ENCODE data around the gene GPER1. TPM values are rescaled to one million over a fixed set of nuclear protein-coding genes. Genes with fewer than 3 reads are reported as not detected.

The GPER1 gene
- total RNA-seq, 2 experiments from 2014 or later, result 0.13 TPM; not detected in 1

DNA sequence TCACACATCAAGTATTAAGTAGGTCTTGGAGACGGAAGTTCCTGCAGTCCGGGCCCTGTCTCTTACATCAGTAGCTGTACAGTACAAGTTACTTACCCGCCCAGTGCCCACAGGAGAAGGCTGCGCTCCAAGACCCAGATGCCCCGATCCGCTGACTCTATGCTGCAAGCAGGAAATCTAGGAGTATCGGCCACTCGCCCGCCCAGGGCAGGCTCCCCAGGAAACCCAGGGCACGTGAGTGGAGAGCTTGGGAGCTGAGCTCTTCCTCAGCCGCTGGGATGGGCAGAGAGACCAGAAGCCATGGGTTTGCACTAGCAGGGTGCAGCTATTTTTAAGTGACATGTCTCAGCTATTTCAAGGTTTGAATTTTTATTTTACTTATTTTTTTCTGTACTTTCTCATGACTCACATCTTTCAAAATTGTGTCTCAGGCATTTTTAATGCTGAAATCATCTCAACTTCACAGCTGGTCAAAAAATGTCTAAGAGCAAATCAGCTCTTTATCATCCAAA, 1.9 kb upstream of the GPER1 start:
- Mint-ChIP-seq H3K27me3 (ENCODE audit: low read depth) (no peaks in the 10 kb centered on the region), H3K27ac (no peak overlapping the region), H3K36me3 (ENCODE audit: low read depth) (no peaks in the 10 kb centered on the region), H3K4me3 (no peak overlapping the region), H3K9me3 (ENCODE audit: insufficient read depth) (no peaks in the 10 kb centered on the region), H3K4me1 (ENCODE audit: low read depth) (peaks cover 12% of the 10 kb centered on the region)
- DNase-seq, result no peak
- CTCF ChIA-PET, result interaction anchor here (0.6 to 2.2 kb wide), 23 partner anchors 11 to 269 kb away, joined by 3 to 20 read pairs (median 4); partner anchors contain the start of genes COX19 and ZFAND2A
- POLR2A ChIA-PET, result interaction anchor here (1.1 kb wide), 1 partner anchor 42 kb away, joined by 3 read pairs; no protein-coding TSS in a partner anchor
- no peak for ATAC-seq

DNA sequence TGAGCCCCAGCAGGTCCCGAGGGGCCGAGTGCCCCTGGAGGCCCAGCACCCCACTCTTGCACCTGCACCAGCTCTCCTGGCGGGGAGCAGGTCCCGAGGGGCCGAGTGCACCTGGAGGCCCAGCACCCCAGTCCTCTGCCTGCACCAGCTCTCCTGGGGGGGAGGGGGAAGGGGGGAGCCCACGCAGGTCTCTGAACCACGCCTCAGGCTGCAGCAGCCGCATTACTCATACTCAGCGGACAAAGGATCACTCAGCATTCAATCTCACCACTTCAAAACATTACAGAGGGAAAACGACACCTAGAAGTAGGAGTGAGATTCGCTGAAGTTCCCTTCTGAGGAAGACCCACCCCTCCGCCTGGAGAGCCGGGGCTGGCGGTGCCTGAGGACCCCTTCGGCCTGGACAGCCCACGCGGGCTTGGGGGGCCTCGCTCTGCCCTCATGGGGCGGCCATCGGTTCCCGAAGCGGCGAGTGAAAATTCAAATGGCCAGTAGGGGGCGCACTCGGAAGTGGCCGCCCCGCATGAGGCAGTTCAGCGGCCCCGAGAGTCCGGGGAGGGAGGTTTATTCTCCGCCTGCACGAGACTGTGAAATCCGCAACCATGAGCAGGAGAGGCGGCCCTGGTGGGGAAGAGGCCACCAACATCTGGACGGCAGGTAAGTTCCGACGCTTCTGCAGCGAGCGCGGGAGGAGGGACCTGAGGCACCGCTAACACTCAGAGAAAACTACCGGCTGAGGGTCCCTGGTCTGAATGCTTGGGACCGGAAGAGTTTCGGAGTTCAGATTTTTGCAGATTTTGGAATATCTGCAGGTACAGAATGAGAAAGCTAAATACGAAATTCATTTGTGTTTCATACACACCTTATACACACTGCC, 1.1 kb upstream of the GPER1 start:
- no peaks in the 10 kb centered on the region for H3K27me3 Mint-ChIP-seq (ENCODE audit: low read depth)
- POLR2A ChIA-PET, result interaction anchor here (1.1 kb wide), 1 partner anchor 43 kb away, joined by 3 read pairs; no protein-coding TSS in a partner anchor
- no peaks in the 10 kb centered on the region for H3K36me3 Mint-ChIP-seq (ENCODE audit: low read depth)
- ATAC-seq, result peak; percentile 93
- CTCF ChIA-PET, result interaction anchor here (0.6 to 2.2 kb wide), 29 partner anchors 11 to 270 kb away, joined by 3 to 20 read pairs (median 4); partner anchors contain the start of genes COX19 and ZFAND2A
- H3K4me3 Mint-ChIP-seq, result peak overlapping the region; percentile 65
- peak; percentile 82 for DNase-seq
- peaks cover 12% of the 10 kb centered on the region for H3K4me1 Mint-ChIP-seq (ENCODE audit: low read depth)
- H3K27ac Mint-ChIP-seq, result no peak overlapping the region
- no peaks in the 10 kb centered on the region for H3K9me3 Mint-ChIP-seq (ENCODE audit: insufficient read depth)

DNA sequence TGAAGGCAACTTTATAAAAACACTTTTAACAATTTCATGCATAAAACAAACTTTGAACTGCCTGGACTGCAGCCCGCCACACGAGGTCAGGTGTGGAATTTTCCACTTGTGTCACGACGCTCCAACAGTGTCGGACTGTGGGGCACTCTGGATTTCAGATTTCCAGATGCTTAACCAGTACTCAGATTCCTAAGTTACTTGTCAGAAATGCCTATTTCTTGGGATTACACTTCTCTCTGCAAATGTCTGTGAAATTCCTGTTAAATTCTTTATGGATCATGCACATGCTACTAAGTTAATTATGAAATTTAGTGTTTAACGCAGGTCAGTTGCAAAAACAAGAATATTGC, 473 bp upstream of the GPER1 start:
- no peak overlapping the region for H3K27ac Mint-ChIP-seq
- ChIA-PET CTCF (interaction anchor here (1.0 to 2.0 kb wide), 6 partner anchors 18 to 95 kb away, joined by 3 to 11 read pairs (median 4); a partner anchor contains a TSS), POLR2A (no interaction called here)
- H3K4me3 Mint-ChIP-seq, result peak overlapping the region; percentile 65
- peaks cover 12% of the 10 kb centered on the region for H3K4me1 Mint-ChIP-seq (ENCODE audit: low read depth)
- H3K9me3 Mint-ChIP-seq (ENCODE audit: insufficient read depth), result no peaks in the 10 kb centered on the region
- no peaks in the 10 kb centered on the region for H3K27me3 Mint-ChIP-seq (ENCODE audit: low read depth)
- H3K36me3 Mint-ChIP-seq (ENCODE audit: low read depth), result no peaks in the 10 kb centered on the region
- DNase-seq, result no peak
- no peak for ATAC-seq

DNA sequence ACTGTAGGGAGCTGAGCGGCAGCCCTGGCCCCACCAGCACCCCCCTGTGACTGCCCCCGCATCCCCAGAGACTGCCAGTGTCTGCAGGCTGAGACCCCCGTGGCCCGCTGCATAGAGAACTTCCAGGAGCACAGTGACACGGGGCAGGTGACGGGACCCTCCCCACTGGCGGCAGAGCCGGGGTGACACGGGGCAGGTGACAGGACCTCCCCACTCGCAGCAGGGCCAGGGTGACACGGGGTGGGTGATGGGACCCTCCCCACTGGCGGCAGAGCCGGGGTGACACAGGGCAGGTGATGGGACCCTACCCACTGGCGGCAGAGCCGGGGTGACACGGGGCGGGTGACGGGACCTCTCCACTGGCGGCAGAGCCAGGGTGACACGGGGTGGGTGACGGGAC, 2.3 kb downstream of the GPER1 start:
- H3K27me3 Mint-ChIP-seq (ENCODE audit: low read depth), result no peaks in the 10 kb centered on the region
- no peak overlapping the region for H3K27ac Mint-ChIP-seq
- H3K36me3 Mint-ChIP-seq (ENCODE audit: low read depth), result no peaks in the 10 kb centered on the region
- POLR2A ChIA-PET, result no interaction called here
- DNase-seq (no peak), ATAC-seq (no peak)
- CTCF ChIA-PET, result interaction anchor here (1.1 kb wide), 1 partner anchor 48 kb away, joined by 3 read pairs; no protein-coding TSS in a partner anchor
- no peak overlapping the region for H3K4me3 Mint-ChIP-seq
- H3K4me1 Mint-ChIP-seq (ENCODE audit: low read depth), result peaks cover 18% of the 10 kb centered on the region
- no peaks in the 10 kb centered on the region for H3K9me3 Mint-ChIP-seq (ENCODE audit: insufficient read depth)

DNA sequence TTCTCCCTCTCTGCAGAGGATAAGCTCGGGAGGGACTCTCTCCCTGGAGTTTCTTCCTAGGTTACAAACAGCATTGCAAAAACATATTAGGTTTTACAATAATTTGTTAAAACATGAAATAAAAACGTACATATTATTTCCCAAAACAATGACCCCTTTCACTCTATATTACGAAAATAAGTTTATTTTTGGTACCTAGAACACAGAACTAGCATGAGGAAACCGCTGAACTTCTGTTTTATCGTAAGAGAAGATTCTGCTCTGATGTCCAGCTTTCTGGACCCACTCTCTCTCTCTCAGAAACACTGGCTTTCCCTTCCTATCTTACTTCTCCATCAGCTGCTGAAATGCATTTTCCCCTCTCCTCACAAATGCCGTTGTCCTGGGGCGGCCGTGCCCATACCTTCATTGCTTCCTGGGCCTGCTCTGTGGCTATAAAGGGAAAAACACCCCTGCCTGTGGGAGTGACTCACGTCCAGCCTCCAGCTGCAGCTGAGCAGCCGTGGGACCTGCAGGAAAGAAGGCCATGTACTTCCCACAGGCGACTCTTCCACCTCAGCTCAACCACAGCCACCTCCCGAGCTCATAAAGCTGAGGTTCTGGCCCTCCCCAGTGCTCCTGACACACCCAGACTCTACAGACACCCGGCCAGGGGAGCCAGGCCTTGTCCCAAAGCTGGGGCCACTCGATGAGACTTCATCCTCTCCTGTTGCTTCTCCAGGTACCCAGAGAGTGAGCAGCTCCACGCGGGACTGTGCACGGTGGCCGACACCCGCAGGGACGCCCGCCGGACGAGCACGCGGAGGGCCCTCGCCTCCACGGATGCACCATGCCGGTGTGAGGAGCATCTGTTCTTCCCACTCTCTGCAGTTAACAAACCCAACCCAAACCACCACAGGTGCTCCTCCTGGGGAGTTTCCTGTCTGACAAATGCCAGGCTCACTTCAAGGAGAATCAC, 3.1 kb downstream of the GPER1 start:
- ATAC-seq, result no peak
- DNase-seq, result no peak
- Mint-ChIP-seq H3K36me3 (ENCODE audit: low read depth) (no peaks in the 10 kb centered on the region), H3K9me3 (ENCODE audit: insufficient read depth) (no peaks in the 10 kb centered on the region), H3K4me1 (ENCODE audit: low read depth) (peaks cover 18% of the 10 kb centered on the region), H3K27ac (no peak overlapping the region), H3K4me3 (no peak overlapping the region), H3K27me3 (ENCODE audit: low read depth) (no peaks in the 10 kb centered on the region)
- POLR2A ChIA-PET, result interaction anchor here (0.6 kb wide), 1 partner anchor 69 kb away, joined by 3 read pairs; no protein-coding TSS in a partner anchor
- CTCF ChIA-PET, result interaction anchor here (1.1 kb wide), 1 partner anchor 48 kb away, joined by 3 read pairs; no protein-coding TSS in a partner anchor

DNA sequence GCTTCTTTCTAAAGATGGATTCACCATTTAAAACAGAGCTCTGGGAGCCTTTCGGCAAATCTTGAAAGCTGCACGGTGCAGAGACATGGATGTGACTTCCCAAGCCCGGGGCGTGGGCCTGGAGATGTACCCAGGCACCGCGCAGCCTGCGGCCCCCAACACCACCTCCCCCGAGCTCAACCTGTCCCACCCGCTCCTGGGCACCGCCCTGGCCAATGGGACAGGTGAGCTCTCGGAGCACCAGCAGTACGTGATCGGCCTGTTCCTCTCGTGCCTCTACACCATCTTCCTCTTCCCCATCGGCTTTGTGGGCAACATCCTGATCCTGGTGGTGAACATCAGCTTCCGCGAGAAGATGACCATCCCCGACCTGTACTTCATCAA, 3.7 kb downstream of the GPER1 start:
- POLR2A ChIA-PET, result interaction anchor here (0.6 kb wide), 1 partner anchor 69 kb away, joined by 3 read pairs; no protein-coding TSS in a partner anchor
- CTCF ChIA-PET, result no interaction called here

GRCh38 chr7:1092161-1092632, 4.3 kb downstream of the GPER1 start:
- Mint-ChIP-seq H3K4me3 (no peak overlapping the region), H3K27me3 (ENCODE audit: low read depth) (no peaks in the 10 kb centered on the region), H3K4me1 (ENCODE audit: low read depth) (peaks cover 11% of the 10 kb centered on the region), H3K36me3 (ENCODE audit: low read depth) (no peaks in the 10 kb centered on the region), H3K27ac (no peak overlapping the region), H3K9me3 (ENCODE audit: insufficient read depth) (no peaks in the 10 kb centered on the region)
- POLR2A ChIA-PET, result no interaction called here
- CTCF ChIA-PET, result no interaction called here
- ATAC-seq (no peak), DNase-seq (no peak)

More for the DNA sequence above, 3.7 kb downstream of the GPER1 start:
- Mint-ChIP-seq H3K9me3 (ENCODE audit: insufficient read depth) (no peaks in the 10 kb centered on the region), H3K4me1 (ENCODE audit: low read depth) (peaks cover 16% of the 10 kb centered on the region), H3K4me3 (no peak overlapping the region), H3K36me3 (ENCODE audit: low read depth) (no peaks in the 10 kb centered on the region), H3K27ac (no peak overlapping the region), H3K27me3 (ENCODE audit: low read depth) (no peaks in the 10 kb centered on the region)
- no peak for DNase-seq
- ATAC-seq, result no peak

DNA sequence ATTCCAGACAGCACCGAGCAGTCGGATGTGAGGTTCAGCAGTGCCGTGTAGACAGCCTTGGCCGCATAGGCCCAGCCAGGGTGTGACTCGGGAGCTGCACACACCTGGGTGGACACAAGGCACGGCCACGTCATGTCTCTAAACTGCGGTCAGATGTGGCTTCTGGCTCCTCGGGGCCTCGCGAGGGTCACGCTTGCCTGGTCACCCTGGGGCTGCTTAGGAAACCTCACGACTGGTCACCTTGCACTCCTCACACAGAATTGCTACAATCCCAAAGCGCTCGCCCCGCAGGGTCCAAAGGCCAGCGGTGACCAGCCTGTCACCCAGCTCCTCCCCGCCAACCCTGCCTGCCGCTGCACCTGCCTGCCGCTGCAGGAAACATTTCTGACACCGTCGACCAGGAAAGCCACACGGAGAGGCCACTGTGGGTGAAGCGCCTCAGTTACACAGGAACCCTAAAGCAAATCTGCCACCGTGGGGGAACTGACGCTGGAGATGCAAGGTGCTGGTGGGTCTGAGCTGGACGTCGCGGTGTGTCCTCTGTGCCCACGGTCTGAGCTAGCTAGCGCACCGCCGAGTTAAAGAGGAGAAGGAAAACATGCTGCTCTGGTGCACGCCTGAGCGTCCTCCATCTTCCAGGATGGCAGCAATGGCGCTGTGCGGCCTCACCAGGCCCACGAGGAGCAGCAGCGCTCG, 5.0 kb downstream of the GPER1 start:
- ATAC-seq (no peak), DNase-seq (no peak)
- no peaks in the 10 kb centered on the region for H3K36me3 Mint-ChIP-seq (ENCODE audit: low read depth)
- no peaks in the 10 kb centered on the region for H3K27me3 Mint-ChIP-seq (ENCODE audit: low read depth)
- ChIA-PET POLR2A (no interaction called here), CTCF (no interaction called here)
- no peak overlapping the region for H3K27ac Mint-ChIP-seq
- no peak overlapping the region for H3K4me3 Mint-ChIP-seq
- H3K9me3 Mint-ChIP-seq (ENCODE audit: insufficient read depth), result no peaks in the 10 kb centered on the region
- H3K4me1 Mint-ChIP-seq (ENCODE audit: low read depth), result peaks cover 5% of the 10 kb centered on the region

DNA sequence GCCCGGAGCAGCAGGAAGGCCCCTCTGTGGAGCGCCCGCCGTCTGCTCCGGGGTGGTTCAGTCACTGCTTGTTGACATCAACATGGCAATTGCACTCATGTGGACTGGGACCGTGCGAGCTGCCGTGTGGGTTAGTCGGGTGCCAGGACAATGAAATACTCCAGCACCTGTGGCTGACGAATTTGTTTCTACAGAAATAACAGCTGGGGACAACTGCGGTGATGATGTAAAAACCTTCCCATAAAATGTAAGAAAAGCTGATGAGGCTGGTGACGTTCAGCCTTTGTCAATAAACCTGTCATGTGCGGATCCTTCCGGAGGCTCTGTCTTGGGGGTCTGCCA, 5.6 kb downstream of the GPER1 start:
- H3K27me3 Mint-ChIP-seq (ENCODE audit: low read depth), result no peaks in the 10 kb centered on the region
- ChIA-PET CTCF (interaction anchor here (0.7 kb wide), 1 partner anchor 101 kb away, joined by 3 read pairs; no protein-coding TSS in a partner anchor), POLR2A (no interaction called here)
- ATAC-seq (no peak), DNase-seq (no peak)
- no peak overlapping the region for H3K4me3 Mint-ChIP-seq
- H3K27ac Mint-ChIP-seq, result no peak overlapping the region
- H3K36me3 Mint-ChIP-seq (ENCODE audit: low read depth), result peaks cover 3% of the 10 kb centered on the region
- H3K9me3 Mint-ChIP-seq (ENCODE audit: insufficient read depth), result no peaks in the 10 kb centered on the region
- peaks cover 5% of the 10 kb centered on the region for H3K4me1 Mint-ChIP-seq (ENCODE audit: low read depth)

- Mint-ChIP-seq H3K27me3 (ENCODE audit: low read depth) (no peaks in the 10 kb centered on the region), H3K36me3 (ENCODE audit: low read depth) (peaks cover 3% of the 10 kb centered on the region), H3K4me3 (no peak overlapping the region), H3K27ac (no peak overlapping the region), H3K4me1 (ENCODE audit: low read depth) (peaks cover 5% of the 10 kb centered on the region), H3K9me3 (ENCODE audit: insufficient read depth) (no peaks in the 10 kb centered on the region)
- ATAC-seq (no peak), DNase-seq (no peak)
- ChIA-PET POLR2A (no interaction called here), CTCF (interaction anchor here (0.7 kb wide), 1 partner anchor 101 kb away, joined by 3 read pairs; no protein-coding TSS in a partner anchor)
Measured at GRCh38 chr7:1093916-1094508, 6.1 kb downstream of the GPER1 start.

DNA sequence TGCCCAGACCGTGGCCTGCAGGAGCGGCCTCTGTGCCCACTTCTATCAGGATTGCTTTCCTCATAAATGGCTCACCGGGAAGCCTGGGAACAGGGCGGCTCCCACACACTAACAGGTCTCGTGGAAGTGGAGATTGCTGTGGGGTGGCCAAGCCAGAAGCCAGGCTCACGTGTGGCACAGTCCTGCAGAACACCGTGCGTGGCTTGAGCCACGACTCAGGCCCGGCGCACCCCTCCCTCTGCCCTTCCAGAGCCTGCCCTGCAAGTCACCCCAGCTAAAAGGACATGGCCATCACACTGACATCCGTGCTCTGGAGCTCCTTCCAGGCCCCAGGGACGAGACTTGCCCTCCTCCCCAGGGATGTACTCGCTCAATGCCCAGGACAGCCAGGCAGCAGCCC, 7.0 kb downstream of the GPER1 start:
- no peaks in the 10 kb centered on the region for H3K9me3 Mint-ChIP-seq (ENCODE audit: insufficient read depth)
- ATAC-seq (no peak), DNase-seq (no peak)
- H3K27me3 Mint-ChIP-seq (ENCODE audit: low read depth), result no peaks in the 10 kb centered on the region
- no peak overlapping the region for H3K27ac Mint-ChIP-seq
- H3K36me3 Mint-ChIP-seq (ENCODE audit: low read depth), result peaks cover 3% of the 10 kb centered on the region
- ChIA-PET CTCF (interaction anchor here (0.8 to 1.6 kb wide), 2 partner anchors 29 to 102 kb away, joined by 3 to 5 read pairs; no protein-coding TSS in a partner anchor), POLR2A (no interaction called here)
- peaks cover 5% of the 10 kb centered on the region for H3K4me1 Mint-ChIP-seq (ENCODE audit: low read depth)
- H3K4me3 Mint-ChIP-seq, result no peak overlapping the region

Data from activated CD8-positive, alpha-beta T cell treated with anti-CD3 and anti-CD28 coated beads, Interleukin-2, amount 10 ng/mL, durations not matched to agents 7 days and 5 days (primary cell).